ENCODE data around the gene PACSIN1. TPM values are rescaled to one million over a fixed set of nuclear protein-coding genes. Genes with fewer than 3 reads are reported as not detected.

Gene PACSIN1
- total RNA-seq, 1 donor, result not detected

- no peak overlapping the region for H3K4me3 ChIP-seq (ENCODE audit: low read depth, low read length)
- TF ChIP-seq, protein P1, sequence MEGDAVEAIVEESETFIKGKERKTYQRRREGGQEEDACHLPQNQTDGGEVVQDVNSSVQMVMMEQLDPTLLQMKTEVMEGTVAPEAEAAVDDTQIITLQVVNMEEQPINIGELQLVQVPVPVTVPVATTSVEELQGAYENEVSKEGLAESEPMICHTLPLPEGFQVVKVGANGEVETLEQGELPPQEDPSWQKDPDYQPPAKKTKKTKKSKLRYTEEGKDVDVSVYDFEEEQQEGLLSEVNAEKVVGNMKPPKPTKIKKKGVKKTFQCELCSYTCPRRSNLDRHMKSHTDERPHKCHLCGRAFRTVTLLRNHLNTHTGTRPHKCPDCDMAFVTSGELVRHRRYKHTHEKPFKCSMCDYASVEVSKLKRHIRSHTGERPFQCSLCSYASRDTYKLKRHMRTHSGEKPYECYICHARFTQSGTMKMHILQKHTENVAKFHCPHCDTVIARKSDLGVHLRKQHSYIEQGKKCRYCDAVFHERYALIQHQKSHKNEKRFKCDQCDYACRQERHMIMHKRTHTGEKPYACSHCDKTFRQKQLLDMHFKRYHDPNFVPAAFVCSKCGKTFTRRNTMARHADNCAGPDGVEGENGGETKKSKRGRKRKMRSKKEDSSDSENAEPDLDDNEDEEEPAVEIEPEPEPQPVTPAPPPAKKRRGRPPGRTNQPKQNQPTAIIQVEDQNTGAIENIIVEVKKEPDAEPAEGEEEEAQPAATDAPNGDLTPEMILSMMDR (IDR thresholded peaks at IDR 0.05; ENCODE audit: insufficient read depth, low read length), result no peak
- DNase-seq (ENCODE audit: low read depth), result no peak
These were observed 24.4 kb upstream of the PACSIN1 start for GRCh38 chr6:34441526-34441925.

DNA sequence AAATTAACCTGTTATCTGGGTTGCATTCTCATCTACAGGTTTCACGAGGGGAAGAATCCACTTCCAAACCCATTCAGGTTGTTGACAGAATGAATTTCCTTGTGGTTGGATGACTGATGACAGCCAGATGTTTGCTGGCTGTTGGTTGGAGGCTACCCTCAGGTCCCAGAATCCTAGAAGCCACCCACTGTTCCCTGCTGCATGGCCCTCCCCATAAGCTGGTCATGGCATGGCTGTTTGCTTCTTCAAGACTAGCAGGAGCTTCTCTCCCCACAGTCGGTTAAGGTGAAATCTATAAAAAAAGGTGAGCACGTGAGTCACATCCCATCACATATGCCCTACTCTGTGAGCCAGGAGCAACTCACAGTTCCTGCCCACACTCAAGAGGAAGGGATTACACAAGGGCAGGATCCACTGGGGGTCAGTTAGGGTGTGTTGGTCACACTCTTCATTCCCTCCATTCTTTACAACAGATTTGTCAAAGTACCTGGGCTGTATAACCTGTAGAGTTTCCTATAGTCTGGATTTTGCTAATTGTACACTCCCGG, 20.5 kb upstream of the PACSIN1 start:
- no peak for DNase-seq (ENCODE audit: low read depth)
- TF ChIP-seq, protein P1 (IDR thresholded peaks at IDR 0.05; ENCODE audit: insufficient read depth, low read length), result no peak
- H3K4me3 ChIP-seq (ENCODE audit: low read depth, low read length), result no peak overlapping the region

DNA sequence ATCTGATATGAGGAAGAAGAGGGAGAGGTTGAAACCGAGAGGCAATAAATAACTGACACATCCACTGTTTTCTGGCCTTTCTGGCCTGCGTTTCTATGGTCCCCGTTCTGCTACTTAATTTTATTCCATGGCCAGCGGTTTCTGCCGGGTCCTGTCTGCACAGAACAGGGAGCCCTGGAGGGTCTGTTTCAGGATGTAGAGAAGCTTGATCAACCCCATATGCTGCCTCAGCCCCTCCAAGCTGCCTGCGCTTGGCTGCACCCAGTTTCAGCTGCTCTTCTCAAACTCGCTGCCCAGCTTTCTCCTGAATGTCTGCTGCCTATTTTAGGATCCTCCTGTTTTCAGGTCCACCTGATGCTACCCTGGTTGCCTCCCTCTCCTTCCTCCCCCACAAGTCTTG, 18.5 kb upstream of the PACSIN1 start:
- no peak for DNase-seq (ENCODE audit: low read depth)
- H3K4me3 ChIP-seq (ENCODE audit: low read depth, low read length), result no peak overlapping the region
- TF ChIP-seq, protein P1 (IDR thresholded peaks at IDR 0.05; ENCODE audit: insufficient read depth, low read length), result no peak

DNA sequence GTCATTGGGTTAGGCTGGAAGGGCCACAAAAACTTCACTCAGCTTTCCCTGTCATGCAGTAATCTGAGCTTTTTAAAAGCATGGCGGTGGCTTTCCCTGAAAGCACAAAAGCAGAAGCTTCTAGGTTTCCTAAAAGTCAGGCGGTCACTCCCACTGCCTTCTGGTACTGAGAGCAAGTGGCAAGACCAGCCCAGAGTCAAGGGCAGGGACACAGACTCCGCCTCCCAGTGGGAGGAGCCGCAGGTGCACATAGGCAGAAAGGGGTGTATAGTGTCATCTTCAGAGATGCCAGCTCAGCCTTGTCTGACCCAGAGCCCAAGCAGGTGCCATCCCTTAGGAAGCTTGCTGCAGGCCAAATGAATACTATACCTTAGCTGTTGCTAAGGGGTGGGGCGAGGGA, 18.0 kb upstream of the PACSIN1 start:
- DNase-seq (ENCODE audit: low read depth), result no peak
- no peak overlapping the region for H3K4me3 ChIP-seq (ENCODE audit: low read depth, low read length)
- TF ChIP-seq, protein P1 (IDR thresholded peaks at IDR 0.05; ENCODE audit: insufficient read depth, low read length), result no peak

DNA sequence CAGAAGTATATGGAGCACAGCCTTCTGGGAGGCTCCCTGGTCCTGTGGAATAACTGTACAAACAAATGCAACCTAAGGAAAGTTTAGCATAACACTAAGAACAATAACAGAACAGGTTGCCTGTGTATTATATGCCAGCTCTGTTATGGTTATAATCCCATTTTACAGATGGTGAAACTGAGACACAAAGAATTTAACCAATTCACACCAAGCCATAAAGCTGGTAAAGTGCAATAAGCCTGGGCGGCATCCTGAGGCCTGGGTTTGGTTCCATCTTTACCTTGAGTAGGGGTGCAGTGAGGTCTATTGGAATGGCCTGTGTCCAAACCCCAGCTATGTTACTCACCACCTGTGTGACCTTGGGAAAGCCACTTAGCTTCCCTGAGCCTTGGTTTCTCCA, 14.7 kb upstream of the PACSIN1 start:
- no peak for DNase-seq (ENCODE audit: low read depth)
- no peak overlapping the region for H3K4me3 ChIP-seq (ENCODE audit: low read depth, low read length)
- TF ChIP-seq, protein P1 (IDR thresholded peaks at IDR 0.05; ENCODE audit: insufficient read depth, low read length), result no peak

GRCh38 chr6:34455831-34456230, 10.0 kb upstream of the PACSIN1 start:
- DNase-seq (ENCODE audit: low read depth), result no peak
- TF ChIP-seq, protein P1 (IDR thresholded peaks at IDR 0.05; ENCODE audit: insufficient read depth, low read length), result no peak
- H3K4me3 ChIP-seq (ENCODE audit: low read depth, low read length), result no peak overlapping the region

GRCh38 chr6:34457382-34457741, 8.5 kb upstream of the PACSIN1 start:
- H3K4me3 ChIP-seq (ENCODE audit: low read depth, low read length), result no peak overlapping the region
- TF ChIP-seq, protein P1 (IDR thresholded peaks at IDR 0.05; ENCODE audit: insufficient read depth, low read length), result no peak
- no peak for DNase-seq (ENCODE audit: low read depth)

All from fibroblast of the aortic adventitia (primary cell).